ENCODE measurements around the gene PAK2. TPM values are rescaled to one million over a fixed set of nuclear protein-coding genes. Genes with fewer than 3 reads are reported as not detected.
"Not testable (repeated sequence)": the region's sequence is repeated elsewhere in the genome, so short reads cannot be mapped to it uniquely, and the experiment has no call there.

PAK2 gene
- total RNA-seq, 2 experiments from 2014 or later: 118 to 119 TPM

DNA sequence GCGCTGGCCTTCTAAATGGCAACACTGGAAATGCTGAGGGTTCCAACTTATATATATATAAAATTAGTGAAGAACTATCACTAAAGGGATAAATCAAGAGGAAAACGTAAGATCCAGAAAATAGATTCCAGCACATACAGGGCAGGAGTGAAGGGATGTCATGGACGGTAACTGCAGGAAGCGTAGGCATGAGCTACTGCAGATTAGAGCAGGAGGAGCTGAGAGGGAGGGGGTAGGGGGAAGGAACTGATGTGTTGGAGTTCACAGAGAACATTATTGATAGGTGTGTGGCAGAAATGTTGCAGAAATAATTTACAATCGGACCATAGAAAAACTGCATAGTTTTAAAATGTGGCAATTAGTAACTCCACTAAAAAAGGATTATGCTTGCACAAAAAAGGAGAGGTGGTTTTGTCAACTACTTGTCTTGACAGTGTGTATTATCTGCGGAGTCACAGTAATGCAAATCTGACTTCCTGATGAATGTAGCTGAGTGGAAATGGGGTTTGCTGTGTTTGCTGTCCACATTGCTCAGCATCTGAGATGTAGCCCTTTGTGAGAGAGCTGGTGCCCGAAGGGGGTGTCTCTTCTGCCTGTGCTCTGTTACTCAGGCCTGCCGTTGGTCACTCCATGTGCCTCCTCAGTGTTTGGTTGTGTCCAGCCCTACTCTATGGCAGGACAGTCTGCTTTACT is 61.2 kb downstream of the PAK2 start:
- POLR2A ChIA-PET: no interaction called here
- CTCF ChIA-PET: no interaction called here
- H3K27me3 Mint-ChIP-seq: no peaks in the 10 kb centered on the region
- H3K4me1 Mint-ChIP-seq: peaks cover 22% of the 10 kb centered on the region
- H3K9me3 Mint-ChIP-seq: no peaks in the 10 kb centered on the region
- H3K27ac Mint-ChIP-seq: no peak overlapping the region
- DNase-seq: no peak
- no peak overlapping the region for H3K4me3 Mint-ChIP-seq
- H3K36me3 Mint-ChIP-seq (ENCODE audit: low read depth): peaks cover 47% of the 10 kb centered on the region

DNA sequence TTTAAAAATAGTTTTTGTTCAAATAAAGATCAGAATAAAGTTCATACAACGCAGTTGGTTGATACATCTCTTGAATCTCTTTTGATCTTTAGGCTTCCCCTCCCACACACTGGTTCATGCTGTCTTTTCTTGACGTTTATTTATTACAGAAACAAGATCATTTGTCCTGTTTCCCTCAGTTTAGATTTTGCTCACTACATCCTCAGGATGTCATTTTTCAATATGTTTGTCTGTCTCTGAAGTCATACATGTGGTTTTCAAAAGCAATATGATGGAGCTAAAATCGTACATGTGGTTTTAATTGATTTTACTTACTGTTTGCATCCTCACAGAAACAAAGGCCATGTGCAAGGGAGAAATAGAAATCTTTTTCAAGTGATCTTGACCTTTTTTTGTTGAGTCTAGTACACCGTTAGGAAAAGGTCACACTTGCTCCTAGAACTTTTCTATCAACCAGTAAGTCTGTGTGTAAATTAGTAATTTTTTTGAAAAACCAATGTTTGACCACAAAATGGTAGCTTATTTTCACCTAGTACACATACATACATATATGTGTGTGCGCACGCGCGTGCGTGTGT is 64.3 kb downstream of the PAK2 start:
- no peak for DNase-seq
- no peaks in the 10 kb centered on the region for H3K27me3 Mint-ChIP-seq
- peak overlapping the region; percentile 67 for H3K27ac Mint-ChIP-seq
- H3K36me3 Mint-ChIP-seq (ENCODE audit: low read depth): peaks cover 57% of the 10 kb centered on the region
- H3K4me3 Mint-ChIP-seq: no peak overlapping the region
- CTCF ChIA-PET: no interaction called here
- POLR2A ChIA-PET: interaction anchor here (0.6 to 1.9 kb wide), 4 partner anchors 15 to 235 kb away, joined by 3 to 6 read pairs (median 4); partner anchors contain the start of genes CEP19, FBXO45, PAK2 and PIGX
- peaks cover 3% of the 10 kb centered on the region for H3K9me3 Mint-ChIP-seq
- peaks cover 22% of the 10 kb centered on the region for H3K4me1 Mint-ChIP-seq

GRCh38 chr3:196804773-196805172 is 65.1 kb downstream of the PAK2 start:
- Mint-ChIP-seq H3K27ac (no peak overlapping the region), H3K27me3 (no peaks in the 10 kb centered on the region), H3K4me1 (peaks cover 22% of the 10 kb centered on the region), H3K36me3 (ENCODE audit: low read depth) (peaks cover 61% of the 10 kb centered on the region), H3K9me3 (peaks cover 3% of the 10 kb centered on the region), H3K4me3 (no peak overlapping the region)
- no peak for DNase-seq
- POLR2A ChIA-PET: interaction anchor here (1.0 to 1.9 kb wide), 2 partner anchors 65 to 92 kb away, joined by 4 to 6 read pairs; partner anchors contain the start of genes CEP19, PAK2 and PIGX
- CTCF ChIA-PET: no interaction called here

DNA sequence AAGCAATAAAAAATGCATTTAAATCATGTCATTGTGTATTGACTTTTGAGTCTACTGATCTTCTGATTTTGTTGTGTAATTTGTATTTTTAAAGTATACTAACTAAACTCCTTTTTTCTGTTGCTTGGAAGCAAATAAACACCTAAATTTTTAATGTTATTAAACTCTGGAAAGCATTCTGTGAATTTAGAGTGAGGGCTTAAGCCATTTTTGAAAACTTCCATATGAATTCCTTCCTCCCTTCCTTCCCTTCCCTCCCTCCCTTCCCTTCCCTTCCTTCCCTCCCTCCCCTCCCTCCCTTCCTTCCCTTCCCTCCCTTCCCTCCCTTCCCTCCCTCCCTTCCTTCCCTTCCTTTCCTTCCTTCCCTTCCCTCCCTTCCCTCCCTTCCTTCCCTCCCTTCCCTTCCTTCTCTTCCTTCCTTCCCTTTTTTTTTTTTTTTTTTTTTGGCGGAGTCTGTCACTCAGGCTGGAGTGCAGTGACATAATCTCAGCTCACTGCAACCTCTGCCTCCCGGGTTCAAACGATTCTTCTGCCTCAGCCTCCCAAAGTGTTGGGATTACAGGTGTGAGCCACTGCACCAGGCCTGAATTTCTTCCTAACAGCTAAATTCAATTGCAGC is 71.4 kb downstream of the PAK2 start:
- ChIA-PET CTCF (no interaction called here), POLR2A (no interaction called here)
- Mint-ChIP-seq H3K9me3 (peaks cover 3% of the 10 kb centered on the region), H3K27me3 (no peaks in the 10 kb centered on the region), H3K36me3 (ENCODE audit: low read depth) (peaks cover 66% of the 10 kb centered on the region), H3K4me1 (no peaks in the 10 kb centered on the region), H3K27ac (no peak overlapping the region), H3K4me3 (no peak overlapping the region)
- no peak for DNase-seq

DNA sequence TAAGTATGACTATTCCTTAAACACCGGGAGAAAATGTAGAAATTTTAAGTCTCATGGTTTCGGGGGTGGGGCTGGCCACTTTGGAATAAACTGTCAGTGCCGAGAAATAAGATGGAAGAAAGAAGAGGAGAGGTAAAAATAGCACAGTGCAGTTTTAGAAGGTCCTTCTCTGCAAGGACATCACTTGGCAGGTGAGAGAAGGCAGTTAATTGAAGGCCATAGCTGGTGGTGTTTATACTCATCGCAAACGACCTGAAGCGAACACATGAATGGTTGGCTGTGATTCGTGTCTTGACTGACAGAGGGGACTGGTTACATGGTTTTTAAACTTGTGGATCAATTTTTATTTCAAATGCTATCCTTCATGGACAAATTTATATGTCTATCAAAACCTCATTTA is 73.2 kb downstream of the PAK2 start:
- no peak overlapping the region for H3K4me3 Mint-ChIP-seq
- ChIA-PET POLR2A (no interaction called here), CTCF (no interaction called here)
- no peak overlapping the region for H3K27ac Mint-ChIP-seq
- H3K9me3 Mint-ChIP-seq: peaks cover 3% of the 10 kb centered on the region
- peaks cover 55% of the 10 kb centered on the region for H3K36me3 Mint-ChIP-seq (ENCODE audit: low read depth)
- DNase-seq: no peak
- no peaks in the 10 kb centered on the region for H3K4me1 Mint-ChIP-seq
- H3K27me3 Mint-ChIP-seq: no peaks in the 10 kb centered on the region

DNA sequence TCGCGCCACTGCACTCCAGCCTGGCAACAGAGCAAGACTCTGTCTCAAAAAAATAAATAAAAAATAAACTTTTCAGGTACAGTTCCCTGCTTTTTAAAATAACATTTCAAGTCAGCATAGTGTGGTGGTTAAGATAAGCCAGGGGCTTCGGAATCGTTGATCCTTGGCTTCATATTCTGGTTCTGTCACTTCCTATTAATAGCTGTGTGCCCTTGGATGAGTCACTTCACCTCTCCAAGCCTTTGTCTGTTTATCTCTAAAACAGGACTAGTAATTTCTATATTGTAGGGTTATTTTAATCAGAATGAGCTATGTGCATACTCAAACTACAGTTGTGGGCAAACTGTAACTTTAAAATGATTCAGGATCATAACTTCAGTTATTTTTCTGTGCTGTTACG is 74.2 kb downstream of the PAK2 start:
- Mint-ChIP-seq H3K4me3 (no peak overlapping the region), H3K36me3 (ENCODE audit: low read depth) (peaks cover 57% of the 10 kb centered on the region), H3K9me3 (peaks cover 1% of the 10 kb centered on the region), H3K4me1 (no peaks in the 10 kb centered on the region), H3K27me3 (no peaks in the 10 kb centered on the region), H3K27ac (no peak overlapping the region)
- ChIA-PET POLR2A (no interaction called here), CTCF (no interaction called here)
- no peak for DNase-seq

DNA sequence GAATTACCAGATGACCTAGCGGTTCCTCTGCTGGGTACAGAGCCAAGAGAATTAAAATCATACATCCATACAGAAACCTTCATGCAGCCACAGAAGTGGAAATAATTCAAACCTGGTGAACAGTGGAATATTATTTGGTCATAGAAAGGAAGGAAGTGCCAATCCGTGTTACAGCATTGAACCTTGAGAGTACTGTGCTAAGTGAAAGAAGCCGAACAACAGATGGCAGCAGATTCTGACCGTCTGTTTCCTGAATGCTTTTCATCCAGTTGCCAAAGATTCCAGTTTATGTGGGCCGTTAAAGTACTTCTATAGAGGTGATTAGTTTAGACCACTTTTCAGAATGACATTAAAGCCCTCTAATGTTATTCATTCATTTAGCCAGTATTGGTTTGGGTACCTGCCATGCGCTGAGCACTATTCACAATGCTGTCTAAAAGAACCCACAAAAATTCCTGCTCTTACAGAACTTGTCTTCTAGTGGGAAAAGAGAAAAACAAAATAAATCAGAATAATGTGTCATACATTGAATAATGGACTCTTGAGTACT is 82.2 kb downstream of the PAK2 start:
- DNase-seq: no peak
- Mint-ChIP-seq H3K27me3 (no peaks in the 10 kb centered on the region), H3K27ac (no peak overlapping the region), H3K4me3 (no peak overlapping the region), H3K9me3 (no peaks in the 10 kb centered on the region), H3K4me1 (no peaks in the 10 kb centered on the region), H3K36me3 (ENCODE audit: low read depth) (peaks cover 66% of the 10 kb centered on the region)
- ChIA-PET POLR2A (interaction anchor here (0.8 kb wide), 1 partner anchor 120 kb away, joined by 3 read pairs; no protein-coding TSS in a partner anchor), CTCF (no interaction called here)

DNA sequence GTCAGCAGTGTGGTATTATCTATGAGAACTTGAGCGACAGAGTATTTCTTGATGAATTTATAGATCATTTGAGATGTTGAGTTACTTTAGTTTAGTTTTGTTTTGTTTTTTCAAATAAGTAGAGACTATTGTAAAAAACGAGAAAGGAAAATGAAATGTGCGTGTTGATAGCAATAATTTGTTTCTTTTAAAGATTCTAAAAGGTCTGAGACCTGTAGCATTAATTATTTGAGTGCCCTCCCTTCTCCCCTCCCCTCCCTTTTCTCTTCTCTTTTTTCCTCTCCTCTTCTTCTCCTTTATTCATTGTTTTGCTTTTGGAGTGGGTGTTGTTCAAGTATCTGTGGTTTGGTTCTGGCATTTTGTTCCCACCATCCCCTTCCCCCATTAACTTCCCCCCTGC is 90.0 kb downstream of the PAK2 start:
- CTCF ChIA-PET: not testable (repeated sequence)

DNA sequence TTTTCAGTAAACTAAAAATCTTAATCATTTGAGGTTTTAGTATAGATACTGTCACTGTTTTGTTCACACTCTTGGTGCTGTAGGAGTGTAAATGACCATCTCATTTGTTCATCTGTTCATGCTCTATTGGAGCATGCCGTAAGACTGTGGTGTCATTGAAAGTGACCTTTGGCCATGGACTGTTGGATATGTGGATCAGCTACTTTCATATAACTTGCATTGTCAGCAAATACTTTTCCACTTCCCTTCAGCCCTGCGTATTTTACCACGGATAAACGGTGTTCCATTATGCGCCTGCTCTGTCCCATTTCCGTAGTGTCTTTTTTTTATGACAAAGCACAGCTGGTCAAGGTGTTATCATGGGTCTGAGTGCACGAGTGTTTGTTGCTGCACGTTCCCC is 95.4 kb downstream of the PAK2 start:
- POLR2A ChIA-PET: interaction anchor here (0.6 to 1.2 kb wide), 3 partner anchors 107 to 145 kb away, joined by 3 to 4 read pairs (median 3); partner anchors contain the start of genes NCBP2 and PIGX
- Mint-ChIP-seq H3K27ac (no peak overlapping the region), H3K4me3 (no peak overlapping the region), H3K27me3 (no peaks in the 10 kb centered on the region), H3K36me3 (ENCODE audit: low read depth) (peaks cover 9% of the 10 kb centered on the region), H3K4me1 (no peaks in the 10 kb centered on the region), H3K9me3 (no peaks in the 10 kb centered on the region)
- no peak for DNase-seq
- CTCF ChIA-PET: interaction anchor here (0.7 to 1.8 kb wide), 5 partner anchors 9 to 226 kb away, joined by 3 to 6 read pairs (median 5); partner anchors contain the start of gene NCBP2

More for the DNA sequence above, 90.0 kb downstream of the PAK2 start:
- H3K36me3 Mint-ChIP-seq (ENCODE audit: low read depth): peaks cover 29% of the 10 kb centered on the region
- H3K4me1 Mint-ChIP-seq, H3K27me3 Mint-ChIP-seq, H3K4me3 Mint-ChIP-seq, POLR2A ChIA-PET, DNase-seq, H3K9me3 Mint-ChIP-seq, H3K27ac Mint-ChIP-seq: not testable (repeated sequence)

GRCh38 chr3:196836626-196837025 is 97.0 kb downstream of the PAK2 start:
- H3K36me3 Mint-ChIP-seq (ENCODE audit: low read depth); H3K27me3 Mint-ChIP-seq; DNase-seq; H3K9me3 Mint-ChIP-seq; H3K4me1 Mint-ChIP-seq; H3K27ac Mint-ChIP-seq; H3K4me3 Mint-ChIP-seq: not testable (repeated sequence)
- POLR2A ChIA-PET: interaction anchor here (2.0 kb wide), 1 partner anchor 133 kb away, joined by 8 read pairs; the partner anchor contains the start of gene PIGZ
- CTCF ChIA-PET: interaction anchor here (0.7 to 2.0 kb wide), 5 partner anchors 48 to 352 kb away, joined by 3 to 11 read pairs (median 3); partner anchors contain the start of gene NCBP2

- no peaks in the 10 kb centered on the region for H3K9me3 Mint-ChIP-seq
- peaks cover 9% of the 10 kb centered on the region for H3K4me1 Mint-ChIP-seq
- no peak overlapping the region for H3K4me3 Mint-ChIP-seq
- H3K36me3 Mint-ChIP-seq (ENCODE audit: low read depth): no peaks in the 10 kb centered on the region
- DNase-seq: peak; percentile 77
- no peaks in the 10 kb centered on the region for H3K27me3 Mint-ChIP-seq
- ChIA-PET POLR2A (interaction anchor here (1.6 to 2.0 kb wide), 2 partner anchors 104 to 132 kb away, joined by 8 to 11 read pairs; partner anchors contain the start of genes NCBP2 and PIGZ), CTCF (interaction anchor here (0.5 to 2.0 kb wide), 13 partner anchors 12 to 549 kb away, joined by 3 to 11 read pairs (median 4); partner anchors contain the start of gene NCBP2)
- no peak overlapping the region for H3K27ac Mint-ChIP-seq
These were observed 98.3 kb downstream of the PAK2 start for GRCh38 chr3:196837819-196838420.

GRCh38 chr3:196839351-196839750 is 99.7 kb downstream of the PAK2 start:
- POLR2A ChIA-PET: interaction anchor here (0.7 kb wide), 1 partner anchor 692 kb away, joined by 3 read pairs; no protein-coding TSS in a partner anchor
- not testable (repeated sequence) for H3K4me3 Mint-ChIP-seq; H3K9me3 Mint-ChIP-seq; H3K36me3 Mint-ChIP-seq (ENCODE audit: low read depth); H3K27me3 Mint-ChIP-seq; H3K27ac Mint-ChIP-seq; DNase-seq
- peaks cover 14% of the 10 kb centered on the region for H3K4me1 Mint-ChIP-seq
- CTCF ChIA-PET: interaction anchor here (0.7 kb wide), 1 partner anchor 130 kb away, joined by 3 read pairs; no protein-coding TSS in a partner anchor

Data from activated CD4-positive, alpha-beta memory T cell treated with anti-CD3 and anti-CD28 coated beads, Interleukin-2, amount 10 ng/mL, durations not matched to agents 7 days and 5 days (primary cell).